Measurements from ENCODE around the gene CPA4.

The CPA4 gene

DNA sequence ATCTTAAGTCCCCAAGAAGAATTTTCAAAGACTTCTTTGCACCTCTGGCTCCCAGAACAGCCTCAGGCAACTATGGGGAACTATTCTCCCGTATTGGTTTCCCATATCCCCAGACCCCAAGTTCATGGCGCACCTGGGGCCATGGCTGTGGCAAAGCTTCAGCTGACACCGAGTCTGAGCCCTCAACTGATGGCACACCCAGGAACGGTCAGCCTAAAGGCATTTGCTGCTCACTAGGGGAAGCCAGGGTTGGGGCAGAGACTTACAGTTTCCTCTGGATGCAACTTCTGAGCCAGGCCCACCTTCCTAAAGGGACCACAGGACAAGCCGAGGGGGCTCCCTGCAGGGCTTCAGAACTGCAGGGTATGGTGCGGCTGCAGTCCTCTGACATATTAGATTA lies 73.6 kb downstream of the CPA4 start:
- no peak for DNase-seq (ENCODE audit: low spot score)

DNA sequence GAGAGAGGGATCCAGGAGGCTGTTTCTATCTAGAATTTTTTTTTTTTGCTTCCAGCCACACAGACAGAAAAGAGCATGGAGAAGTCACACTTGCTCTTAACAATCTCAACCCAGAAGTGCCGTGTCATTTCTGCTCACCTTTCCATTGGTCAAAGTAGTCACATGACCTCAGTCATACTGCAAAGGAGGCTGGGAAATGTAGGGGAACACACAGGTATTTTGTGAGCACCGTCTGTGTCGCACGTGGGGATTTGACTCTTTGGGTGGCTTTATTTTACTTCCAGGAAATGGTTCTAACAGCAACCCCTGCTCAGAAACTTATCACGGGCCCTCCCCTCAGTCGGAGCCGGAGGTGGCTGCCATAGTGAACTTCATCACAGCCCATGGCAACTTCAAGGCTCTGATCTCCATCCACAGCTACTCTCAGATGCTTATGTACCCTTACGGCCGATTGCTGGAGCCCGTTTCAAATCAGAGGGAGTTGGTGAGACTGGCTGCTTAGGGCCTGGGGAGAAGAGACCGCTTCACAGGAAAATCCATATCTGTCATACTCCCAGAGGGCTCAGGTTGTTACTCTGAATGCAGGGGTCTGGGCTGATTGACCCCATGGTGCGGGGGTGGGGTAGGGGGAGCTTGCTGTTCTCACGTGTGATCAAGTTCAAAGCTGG lies 74.3 kb downstream of the CPA4 start:
- no peak for DNase-seq (ENCODE audit: low spot score)

DNA sequence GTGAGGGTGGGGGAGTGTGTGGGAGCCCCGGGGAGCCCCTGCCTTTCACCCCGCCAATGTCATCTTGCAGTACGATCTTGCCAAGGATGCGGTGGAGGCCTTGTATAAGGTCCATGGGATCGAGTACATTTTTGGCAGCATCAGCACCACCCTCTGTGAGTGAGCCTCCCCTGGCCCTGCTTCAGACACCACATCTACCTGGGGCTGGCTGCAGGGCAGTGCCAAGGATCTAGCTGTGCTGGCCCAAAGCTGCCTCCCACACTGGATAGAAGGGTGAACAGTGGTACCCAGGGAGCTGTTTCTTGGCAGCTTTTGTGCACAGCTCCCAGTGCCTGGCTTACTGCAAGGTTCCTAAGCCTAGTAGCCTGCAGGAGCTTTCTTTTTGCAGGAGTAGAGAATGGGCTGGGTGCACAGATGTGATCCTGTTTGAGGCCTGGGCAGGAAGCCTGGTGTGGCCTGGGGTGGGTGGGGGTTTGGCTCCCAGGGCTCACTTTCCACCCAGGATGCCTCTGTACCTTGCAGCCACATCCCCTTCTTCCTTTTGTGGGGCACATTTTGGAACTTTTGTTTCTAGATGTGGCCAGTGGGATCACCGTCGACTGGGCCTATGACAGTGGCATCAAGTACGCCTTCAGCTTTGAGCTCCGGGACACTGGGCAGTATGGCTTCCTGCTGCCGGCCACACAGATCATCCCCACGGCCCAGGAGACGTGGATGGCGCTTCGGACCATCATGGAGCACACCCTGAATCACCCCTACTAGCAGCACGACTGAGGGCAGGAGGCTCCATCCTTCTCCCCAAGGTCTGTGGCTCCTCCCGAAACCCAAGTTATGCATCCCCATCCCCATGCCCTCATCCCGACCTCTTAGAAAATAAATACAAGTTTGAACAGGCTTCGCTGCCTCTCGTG lies 75.1 kb downstream of the CPA4 start:
- DNase-seq (ENCODE audit: low spot score), result no peak

DNA sequence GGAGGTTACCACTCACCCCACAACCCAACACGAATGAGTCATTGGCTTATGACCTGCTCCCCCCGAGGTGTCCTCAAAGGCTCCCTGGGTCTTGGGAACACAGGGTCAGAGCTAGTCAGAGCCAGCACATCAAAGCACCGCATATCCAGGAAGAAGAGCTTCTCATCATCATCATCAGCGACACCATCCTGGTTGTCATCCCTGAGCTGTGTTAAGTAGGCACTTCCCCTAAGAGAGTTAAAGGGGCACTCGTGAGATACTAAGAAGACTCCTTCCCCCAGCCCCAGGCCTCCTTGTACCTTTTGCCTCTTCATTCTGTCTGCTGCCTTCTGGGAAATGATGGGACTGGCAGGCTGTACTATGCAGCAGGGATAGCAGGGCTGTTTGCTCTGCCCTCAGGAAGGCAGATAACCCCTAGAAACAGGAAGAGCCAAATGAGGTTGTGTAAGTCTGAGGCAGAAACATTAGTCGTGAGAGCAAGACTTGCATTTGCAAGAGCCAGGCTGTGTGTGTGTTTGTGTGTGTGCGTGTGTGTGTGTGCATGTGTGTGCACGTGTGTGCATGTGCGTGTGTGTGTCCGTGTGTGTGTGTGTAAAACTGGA lies 76.2 kb downstream of the CPA4 start:
- no peak for DNase-seq (ENCODE audit: low spot score)

DNA sequence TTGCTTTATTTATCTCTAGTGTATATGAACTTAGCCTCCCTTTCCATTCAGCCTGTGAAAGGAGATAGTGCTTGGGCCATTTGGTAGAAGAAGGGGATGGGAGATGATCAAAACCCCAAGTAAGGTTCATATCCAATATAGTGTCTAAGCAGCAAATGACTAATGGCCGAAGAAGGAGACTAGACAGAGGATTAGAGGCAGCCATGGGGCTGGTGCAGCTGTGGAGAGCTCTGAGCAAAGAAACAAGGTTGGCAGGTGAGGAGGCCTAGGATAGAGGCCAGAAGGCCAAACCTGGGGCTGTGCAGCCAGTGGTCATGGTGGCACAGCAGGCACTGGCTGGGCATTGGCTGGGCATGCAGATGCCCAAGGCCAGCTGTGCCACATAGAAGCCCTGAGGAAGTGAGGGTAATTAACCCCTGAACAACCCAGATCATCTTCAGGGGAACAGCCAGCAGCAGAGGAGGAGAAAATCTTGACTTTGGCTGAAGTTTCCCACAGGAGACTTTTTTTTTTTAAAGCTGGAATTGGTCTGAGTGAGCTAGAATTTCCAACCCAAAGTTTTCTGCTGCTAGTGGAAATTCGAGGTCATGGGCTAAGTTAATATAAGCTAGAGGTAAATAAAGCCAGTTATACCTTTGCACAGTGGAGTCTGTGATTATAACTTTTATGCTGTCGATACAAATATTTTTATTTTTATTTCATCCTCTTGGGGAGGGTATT lies 77.0 kb downstream of the CPA4 start:
- no peak for DNase-seq (ENCODE audit: low spot score)

DNA sequence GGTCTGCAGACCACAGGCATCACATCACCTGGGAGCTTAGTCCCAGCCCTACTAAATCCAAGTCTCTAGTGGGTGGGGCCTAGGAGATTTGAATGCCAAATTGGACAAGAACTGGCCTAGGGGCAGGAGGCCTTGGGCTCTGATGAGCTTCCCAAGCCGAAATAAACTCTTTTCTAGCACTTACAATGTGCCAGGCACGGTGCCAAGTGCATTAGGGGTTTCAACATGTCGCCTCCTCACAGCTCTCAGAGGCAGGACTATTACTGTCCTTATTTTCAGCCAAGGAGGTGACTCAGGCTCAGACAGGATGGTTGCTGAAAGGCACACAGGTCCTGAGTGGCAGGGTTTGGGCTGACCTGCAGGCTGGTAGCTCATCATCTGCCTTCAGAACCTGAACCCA lies 78.1 kb downstream of the CPA4 start:
- DNase-seq (ENCODE audit: low spot score), result no peak

DNA sequence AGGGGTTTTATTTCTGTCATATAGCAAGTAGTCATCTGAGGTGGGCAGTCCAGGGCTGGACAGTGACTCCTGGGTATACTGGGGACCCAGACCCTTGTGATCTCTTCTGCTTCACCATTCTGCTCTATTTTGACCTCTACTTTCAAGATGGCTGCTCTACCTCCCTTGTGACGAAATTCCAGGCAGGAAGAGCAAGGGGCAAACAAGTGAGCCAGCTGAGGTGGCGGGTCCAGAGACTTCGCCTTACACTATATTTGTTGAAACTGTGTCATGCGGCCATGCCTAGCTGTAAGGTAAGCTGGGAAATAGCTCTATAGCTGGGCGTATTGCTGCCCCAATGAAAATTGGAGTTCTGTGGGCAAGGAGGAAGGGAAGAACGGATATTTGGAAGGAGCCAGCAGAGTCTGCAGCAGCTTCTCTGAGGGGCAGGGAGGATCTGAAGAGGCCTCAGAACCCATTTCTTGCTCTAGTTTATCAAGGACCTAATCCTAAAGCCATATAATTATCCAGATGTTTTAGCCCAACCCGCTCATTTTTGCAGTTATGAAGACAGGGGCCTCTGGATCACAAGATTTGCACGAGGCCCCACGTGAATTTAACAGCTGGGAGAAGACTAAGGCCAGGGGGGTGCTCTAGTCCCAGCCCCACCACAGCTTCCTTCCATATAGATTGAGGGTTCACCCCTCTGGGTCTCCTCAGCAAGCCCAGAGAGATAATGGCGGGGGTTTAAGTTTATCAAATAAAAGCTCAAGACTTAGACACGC lies 79.6 kb downstream of the CPA4 start:
- DNase-seq (ENCODE audit: low spot score), result no peak

Data from COLO829 (cell line).